Neural progenitor cell (in vitro differentiated cells): Measurements from ENCODE around the gene CCDC8. TPM values are rescaled to one million over a fixed set of nuclear protein-coding genes. Genes with fewer than 3 reads are reported as not detected.

Source experiments
- DNase-seq: peaks from one replicate; pipeline ENCODE4 v3.0.0-alpha.2; 2016; ENCODE audit warnings: low spot score
- H2AFZ ChIP-seq: fragments of 200-600 bp; sonication (generic); replicated peaks from 2 replicates; pipeline ENCODE4 v1.6.1; 2016; ENCODE audit warnings: antibody characterized with exemption
- H3F3A ChIP-seq: fragments of 200-600 bp; sonication (generic); 2 replicates; pipeline ENCODE4 v1.6.1; 2016; ENCODE audit warnings: antibody characterized with exemption, low read depth
- H3K27ac ChIP-seq: fragments of 200-600 bp; sonication (generic); 2 replicates; pipeline ENCODE4 v1.5.1; 2016; ENCODE audit warnings: mild to moderate bottlenecking
- H3K27me3 ChIP-seq: fragments of 200-600 bp; sonication (generic); 2 replicates; pipeline ENCODE4 v1.6.1; 2016; ENCODE audit warnings: mild to moderate bottlenecking, moderate library complexity
- H3K36me3 ChIP-seq: fragments of 200-600 bp; sonication (generic); 2 replicates; pipeline ENCODE4 v1.5.1; 2016
- H3K4me1 ChIP-seq: fragments of 200-600 bp; sonication (generic); 2 replicates; pipeline ENCODE4 v1.6.1; 2016; ENCODE audit warnings: mixed run types
- H3K4me2 ChIP-seq: fragments of 200-600 bp; sonication (generic); 2 replicates; pipeline ENCODE4 v1.6.1; 2016
- H3K4me3 ChIP-seq: fragments of 200-600 bp; sonication (generic); 2 replicates; pipeline ENCODE4 v1.5.1; 2016
- H3K79me2 ChIP-seq: fragments of 200-600 bp; sonication (generic); 2 replicates; pipeline ENCODE4 v1.6.1; 2016; ENCODE audit warnings: low read depth
- H3K9ac ChIP-seq: fragments of 200-600 bp; sonication (generic); 2 replicates; pipeline ENCODE4 v1.6.1; 2016
- H3K9me3 ChIP-seq: fragments of 200-600 bp; sonication (generic); 2 replicates; pipeline ENCODE4 v1.5.1; 2016; ENCODE audit warnings: low read depth
- H4K20me1 ChIP-seq: fragments of 200-600 bp; sonication (generic); 2 replicates; pipeline ENCODE4 v1.6.1; 2016; ENCODE audit warnings: low read depth
- H3K27ac Mint-ChIP-seq: 3 replicates; pipeline ENCODE4 v1.8.0; 2021; ENCODE audit warnings: mixed read lengths
- H3K27me3 Mint-ChIP-seq: 2 replicates; pipeline ENCODE4 v1.8.0; 2022; ENCODE audit warnings: low read depth, mild to moderate bottlenecking, inconsistent platforms, moderate library complexity, mixed read lengths; ENCODE audit not compliant: insufficient read depth
- H3K36me3 Mint-ChIP-seq: 3 replicates; pipeline ENCODE4 v1.8.0; 2021; ENCODE audit warnings: mixed read lengths
- H3K4me1 Mint-ChIP-seq: 3 replicates; pipeline ENCODE4 v1.8.0; 2021; ENCODE audit warnings: mixed read lengths
- H3K4me3 Mint-ChIP-seq: 3 replicates; pipeline ENCODE4 v1.8.0; 2021; ENCODE audit warnings: mild to moderate bottlenecking, moderate library complexity, mixed read lengths
- H3K9me3 Mint-ChIP-seq: 3 replicates; pipeline ENCODE4 v1.8.0; 2020; ENCODE audit warnings: mixed read lengths
- EZH2 ChIP-seq: fragments of 200-600 bp; sonication (generic); IDR thresholded peaks from 2 replicates; pipeline ENCODE4 v1.6.1; 2017; ENCODE audit warnings: antibody characterized with exemption, mild to moderate bottlenecking, moderate library complexity
- EZH2phosphoT487 ChIP-seq: fragments of 200-600 bp; sonication (generic); IDR thresholded peaks from 2 replicates; pipeline ENCODE4 v1.6.1; 2017; ENCODE audit warnings: antibody characterized with exemption
- total RNA-seq: library from RNA; depleted of rRNA; stranded (reverse); fragments of >200 nt; gene quantifications from 2 replicates; pipeline ENCODE4 v1.2.3, GENCODE V29; 2015; ENCODE audit warnings: low replicate concordance
- TF ChIP-seq, protein P1 (sequence below): fragments of 200-600 bp; sonication (generic); IDR thresholded peaks from 2 replicates; pipeline ENCODE4 v1.5.1; 2017; ENCODE audit warnings: antibody characterized with exemption, mild to moderate bottlenecking

Gene CCDC8
- total RNA-seq, 1 donor from 2014 or later = 2.8 TPM

DNA sequence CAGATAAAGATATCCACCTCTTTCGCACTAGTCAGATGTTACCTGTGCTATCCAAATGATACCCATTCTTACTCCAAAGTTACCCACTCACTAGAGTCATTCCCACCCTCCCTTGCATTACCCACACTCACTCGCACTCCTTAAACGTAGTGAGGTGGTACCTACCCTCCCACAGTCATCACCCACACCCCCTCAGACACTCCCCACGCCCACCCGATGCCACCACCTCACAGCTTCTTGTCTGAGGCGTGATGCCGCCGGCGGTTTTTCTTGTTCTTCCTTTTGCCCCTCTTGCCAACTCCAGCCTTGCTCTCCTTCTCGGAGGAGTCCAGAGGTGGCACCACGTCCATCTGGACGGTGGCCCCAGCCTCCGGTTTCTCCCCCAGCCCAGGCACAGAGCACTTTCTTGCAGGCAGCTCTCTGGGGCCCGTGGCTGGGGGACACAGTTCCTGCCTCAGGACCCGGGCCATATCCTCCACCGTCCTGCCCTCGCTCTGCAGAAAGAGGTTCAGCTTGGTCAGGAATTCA, 14.2 kb upstream of the CCDC8 start:
- no peaks in the 10 kb centered on the region for H3K36me3 Mint-ChIP-seq
- H3K4me3 Mint-ChIP-seq = peak overlapping the region; percentile 81
- Histone ChIP-seq H3K9ac (no peak overlapping the region), H3K27me3 (peaks cover 46% of the 10 kb centered on the region), H3K36me3 (no peaks in the 10 kb centered on the region), H2AFZ (no peak overlapping the region), H3K4me1 (peaks cover 7% of the 10 kb centered on the region), H4K20me1 (no peaks in the 10 kb centered on the region), H3K9me3 (no peaks in the 10 kb centered on the region), H3K4me2 (peak overlapping the region; percentile 94), H3K4me3 (no peak overlapping the region), H3K27ac (no peak overlapping the region), H3K79me2 (no peaks in the 10 kb centered on the region), H3F3A (peaks cover 23% of the 10 kb centered on the region)
- no peak overlapping the region for H3K27ac Mint-ChIP-seq
- H3K27me3 Mint-ChIP-seq = peaks cover 13% of the 10 kb centered on the region
- H3K4me1 Mint-ChIP-seq = peaks cover 57% of the 10 kb centered on the region
- TF ChIP-seq EZH2 (no peak), EZH2phosphoT487 (no peak)
- TF ChIP-seq, protein P1, sequence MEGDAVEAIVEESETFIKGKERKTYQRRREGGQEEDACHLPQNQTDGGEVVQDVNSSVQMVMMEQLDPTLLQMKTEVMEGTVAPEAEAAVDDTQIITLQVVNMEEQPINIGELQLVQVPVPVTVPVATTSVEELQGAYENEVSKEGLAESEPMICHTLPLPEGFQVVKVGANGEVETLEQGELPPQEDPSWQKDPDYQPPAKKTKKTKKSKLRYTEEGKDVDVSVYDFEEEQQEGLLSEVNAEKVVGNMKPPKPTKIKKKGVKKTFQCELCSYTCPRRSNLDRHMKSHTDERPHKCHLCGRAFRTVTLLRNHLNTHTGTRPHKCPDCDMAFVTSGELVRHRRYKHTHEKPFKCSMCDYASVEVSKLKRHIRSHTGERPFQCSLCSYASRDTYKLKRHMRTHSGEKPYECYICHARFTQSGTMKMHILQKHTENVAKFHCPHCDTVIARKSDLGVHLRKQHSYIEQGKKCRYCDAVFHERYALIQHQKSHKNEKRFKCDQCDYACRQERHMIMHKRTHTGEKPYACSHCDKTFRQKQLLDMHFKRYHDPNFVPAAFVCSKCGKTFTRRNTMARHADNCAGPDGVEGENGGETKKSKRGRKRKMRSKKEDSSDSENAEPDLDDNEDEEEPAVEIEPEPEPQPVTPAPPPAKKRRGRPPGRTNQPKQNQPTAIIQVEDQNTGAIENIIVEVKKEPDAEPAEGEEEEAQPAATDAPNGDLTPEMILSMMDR = no peak
- H3K9me3 Mint-ChIP-seq = no peaks in the 10 kb centered on the region
- DNase-seq = no peak

DNA sequence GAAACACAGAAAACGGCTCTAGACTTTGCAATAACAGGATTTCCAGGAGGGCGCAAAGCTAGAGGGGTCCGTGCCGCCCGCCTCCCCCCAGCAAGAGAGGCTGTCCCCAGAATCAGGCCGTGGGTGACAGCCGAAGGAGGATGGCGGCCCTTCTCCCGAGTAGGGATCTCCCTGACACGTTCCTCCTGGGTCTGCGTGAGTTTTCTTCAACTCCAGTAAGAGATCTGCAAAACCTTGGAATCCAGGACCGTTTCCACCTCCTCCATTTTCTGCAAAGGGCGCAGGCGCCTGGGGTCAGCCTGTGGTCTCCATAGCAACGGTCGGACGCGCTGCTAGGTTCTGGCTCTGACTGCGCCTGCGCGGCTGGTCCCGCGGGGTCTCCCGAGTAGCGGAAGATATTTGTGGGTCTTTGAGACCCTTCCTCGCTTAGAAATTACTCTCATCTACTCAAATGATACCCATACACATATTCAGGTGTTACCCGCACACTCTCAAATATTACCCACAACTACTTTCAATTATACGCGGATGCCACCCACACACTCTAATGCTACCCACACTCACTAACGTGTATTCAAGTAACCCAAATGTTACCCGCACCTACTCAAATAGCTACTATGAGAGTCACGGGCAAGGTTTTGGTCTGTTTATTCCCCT, 13.3 kb upstream of the CCDC8 start:
- Histone ChIP-seq H3K27ac (no peak overlapping the region), H3K79me2 (no peaks in the 10 kb centered on the region), H3K4me2 (peak overlapping the region; percentile 94), H3K9me3 (no peaks in the 10 kb centered on the region), H3K4me1 (peaks cover 7% of the 10 kb centered on the region), H3K36me3 (no peaks in the 10 kb centered on the region), H4K20me1 (no peaks in the 10 kb centered on the region), H2AFZ (peak overlapping the region; percentile 97), H3K4me3 (peak overlapping the region; percentile 67), H3F3A (peaks cover 23% of the 10 kb centered on the region), H3K27me3 (peaks cover 46% of the 10 kb centered on the region), H3K9ac (no peak overlapping the region)
- Mint-ChIP-seq H3K36me3 (no peaks in the 10 kb centered on the region), H3K9me3 (no peaks in the 10 kb centered on the region), H3K4me3 (peak overlapping the region; percentile 81), H3K27ac (peak overlapping the region; percentile 89), H3K27me3 (peaks cover 13% of the 10 kb centered on the region), H3K4me1 (peaks cover 54% of the 10 kb centered on the region)
- peak; percentile 97 for DNase-seq
- TF ChIP-seq, protein P1 = no peak
- no peak for TF ChIP-seq EZH2
- TF ChIP-seq EZH2phosphoT487 = no peak

DNA sequence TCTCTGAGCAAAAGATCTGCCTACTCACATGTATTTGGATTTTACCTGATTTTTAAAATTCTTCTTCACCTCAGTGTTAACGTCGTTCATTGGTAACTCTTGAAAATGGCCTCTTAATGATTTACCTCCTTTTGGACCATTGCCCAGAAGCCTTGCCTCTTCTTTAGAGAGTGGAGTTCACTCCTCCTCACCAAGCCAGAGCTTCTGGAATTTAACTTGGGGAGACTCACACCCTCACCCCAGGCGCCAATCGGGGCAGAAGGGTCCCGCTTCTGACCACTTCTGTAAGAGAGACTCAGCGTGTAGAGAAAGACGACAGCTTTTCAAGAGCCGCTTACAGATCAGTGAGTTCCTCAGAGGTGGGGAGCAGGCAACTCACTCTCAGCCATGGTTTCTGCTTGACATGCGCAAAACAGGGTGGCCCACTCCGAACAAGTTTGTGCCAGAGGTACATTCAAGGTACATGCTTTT, 12.7 kb upstream of the CCDC8 start:
- Histone ChIP-seq H3K9ac (no peak overlapping the region), H2AFZ (peak overlapping the region; percentile 97), H3K27me3 (peaks cover 46% of the 10 kb centered on the region), H3K9me3 (no peaks in the 10 kb centered on the region), H3K79me2 (no peaks in the 10 kb centered on the region), H4K20me1 (no peaks in the 10 kb centered on the region), H3K27ac (no peak overlapping the region), H3F3A (peaks cover 23% of the 10 kb centered on the region), H3K4me2 (peak overlapping the region; percentile 94), H3K4me3 (peak overlapping the region; percentile 67), H3K4me1 (peaks cover 7% of the 10 kb centered on the region), H3K36me3 (no peaks in the 10 kb centered on the region)
- TF ChIP-seq, protein P1 = no peak
- TF ChIP-seq EZH2 = peak; percentile 40
- no peak for TF ChIP-seq EZH2phosphoT487
- Mint-ChIP-seq H3K36me3 (no peaks in the 10 kb centered on the region), H3K27me3 (peaks cover 10% of the 10 kb centered on the region), H3K9me3 (no peaks in the 10 kb centered on the region), H3K4me1 (peaks cover 51% of the 10 kb centered on the region), H3K4me3 (peak overlapping the region; percentile 81), H3K27ac (peak overlapping the region; percentile 89)
- peak; percentile 33 for DNase-seq
